Mesodermal cell (in vitro differentiated cells): ENCODE data around the gene ST6GALNAC3.

Source experiments
- H3K27ac ChIP-seq: 2 replicates; pipeline ENCODE4 v1.7.0; 2013; ENCODE audit warnings: mild to moderate bottlenecking, low read depth, low read length, moderate library complexity; ENCODE audit not compliant: severe bottlenecking
- H3K36me3 ChIP-seq: 2 replicates; pipeline ENCODE4 v1.7.1; 2013; ENCODE audit warnings: mild to moderate bottlenecking, low read length, moderate library complexity; ENCODE audit not compliant: control insufficient read depth, insufficient read depth
- H3K4me1 ChIP-seq: one replicate; pipeline ENCODE4 v1.7.1; 2013; ENCODE audit warnings: mild to moderate bottlenecking, low read length; ENCODE audit not compliant: insufficient read depth, control insufficient read depth, poor library complexity, severe bottlenecking
- H3K4me3 ChIP-seq: 2 replicates; pipeline ENCODE4 v1.7.0; 2013; ENCODE audit warnings: low read length, control low read depth, mild to moderate bottlenecking; ENCODE audit not compliant: insufficient read depth, poor library complexity, severe bottlenecking; ENCODE audit errors: extremely low read depth
- H3K9me3 ChIP-seq: 2 replicates; pipeline ENCODE4 v1.7.1; 2013; ENCODE audit warnings: mild to moderate bottlenecking, low read length, moderate library complexity; ENCODE audit not compliant: control insufficient read depth
- WGBS, 2 experiments: methylation state at CpG; one replicate each; pipeline ENCODE4 v1.1.5; 2013; ENCODE audit warnings: missing lambda C conversion rate in 2 of 2; ENCODE audit not compliant: insufficient coverage in 2 of 2; 5-methylcytosine and 5-hydroxymethylcytosine counted together

The ST6GALNAC3 gene

DNA sequence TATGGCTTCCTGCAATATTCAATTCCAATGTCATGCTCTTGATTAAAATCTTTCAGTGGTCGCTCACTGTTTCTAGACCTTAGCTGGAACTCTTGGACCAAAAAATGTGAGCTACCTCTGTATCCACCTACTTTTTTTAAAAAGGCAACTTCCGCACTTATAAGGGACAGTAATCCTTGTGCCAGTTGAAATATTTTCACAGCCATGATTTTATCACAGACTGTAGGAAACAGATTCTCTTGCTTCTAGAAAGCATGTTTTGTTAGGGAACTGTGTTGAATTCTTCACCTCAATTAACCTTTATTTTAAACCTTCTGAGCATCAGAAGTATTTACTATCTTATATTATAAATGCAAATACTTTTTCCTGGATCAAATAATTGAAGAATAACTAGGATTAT is 496.7 kb downstream of the ST6GALNAC3 start:
- Histone ChIP-seq H3K4me3 (no peak overlapping the region), H3K9me3 (no peaks in the 10 kb centered on the region), H3K4me1 (no peaks in the 10 kb centered on the region), H3K27ac (no peak overlapping the region), H3K36me3 (no peaks in the 10 kb centered on the region)
- WGBS, 2 experiments, result 75 to 83% methylated on average over 1 of the region's 2 CpGs

- Histone ChIP-seq H3K9me3 (no peaks in the 10 kb centered on the region), H3K4me1 (no peaks in the 10 kb centered on the region), H3K27ac (no peak overlapping the region), H3K36me3 (no peaks in the 10 kb centered on the region), H3K4me3 (no peak overlapping the region)
Measured at GRCh38 chr1:76572229-76572628, 497.7 kb downstream of the ST6GALNAC3 start.

- WGBS, 2 experiments, result 85 to 100% methylated on average over 1 to 2 of the region's 3 CpGs
- Histone ChIP-seq H3K36me3 (no peaks in the 10 kb centered on the region), H3K4me1 (no peaks in the 10 kb centered on the region), H3K27ac (no peak overlapping the region), H3K9me3 (no peaks in the 10 kb centered on the region), H3K4me3 (no peak overlapping the region)
Measured at GRCh38 chr1:76576876-76577524, 502.5 kb downstream of the ST6GALNAC3 start.

- Histone ChIP-seq H3K36me3 (no peaks in the 10 kb centered on the region), H3K27ac (no peak overlapping the region), H3K4me3 (no peak overlapping the region), H3K9me3 (no peaks in the 10 kb centered on the region), H3K4me1 (no peaks in the 10 kb centered on the region)
- no CpG with 5 or more reads among the region's 3 CpGs for WGBS, 2 experiments
Measured at GRCh38 chr1:76577525-76578185, 503.1 kb downstream of the ST6GALNAC3 start.

- Histone ChIP-seq H3K4me1 (no peaks in the 10 kb centered on the region), H3K36me3 (no peaks in the 10 kb centered on the region)
- WGBS, 2 experiments, result no CpG with 5 or more reads among the region's 2 CpGs
Measured at GRCh38 chr1:76580206-76580605, 505.7 kb downstream of the ST6GALNAC3 start.

DNA sequence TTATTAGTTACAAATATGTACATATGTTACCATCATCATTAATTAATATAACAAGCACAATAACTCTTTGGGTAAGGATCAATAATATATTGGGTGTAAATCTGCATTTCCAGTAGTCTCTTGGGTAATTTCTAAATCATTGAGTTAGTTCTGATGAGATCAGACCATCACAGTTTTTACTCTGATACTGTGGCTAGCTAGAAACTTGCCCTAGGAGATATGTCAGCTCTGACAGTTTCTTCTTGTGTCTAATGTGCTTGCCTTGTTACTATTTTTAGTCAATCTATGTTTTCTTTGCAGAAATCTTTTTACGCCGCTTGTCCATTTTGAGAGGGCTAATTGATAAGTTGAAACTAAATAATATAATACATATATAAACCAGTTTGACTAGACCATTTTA is 507.2 kb downstream of the ST6GALNAC3 start:
- no peaks in the 10 kb centered on the region for H3K36me3 ChIP-seq
- WGBS, 2 experiments, result no CpG with 5 or more reads among the region's 2 CpGs

More at GRCh38 chr1:76580206-76580605, 505.7 kb downstream of the ST6GALNAC3 start:
- Histone ChIP-seq H3K4me3 (no peak overlapping the region), H3K9me3 (no peaks in the 10 kb centered on the region), H3K27ac (no peak overlapping the region)

DNA sequence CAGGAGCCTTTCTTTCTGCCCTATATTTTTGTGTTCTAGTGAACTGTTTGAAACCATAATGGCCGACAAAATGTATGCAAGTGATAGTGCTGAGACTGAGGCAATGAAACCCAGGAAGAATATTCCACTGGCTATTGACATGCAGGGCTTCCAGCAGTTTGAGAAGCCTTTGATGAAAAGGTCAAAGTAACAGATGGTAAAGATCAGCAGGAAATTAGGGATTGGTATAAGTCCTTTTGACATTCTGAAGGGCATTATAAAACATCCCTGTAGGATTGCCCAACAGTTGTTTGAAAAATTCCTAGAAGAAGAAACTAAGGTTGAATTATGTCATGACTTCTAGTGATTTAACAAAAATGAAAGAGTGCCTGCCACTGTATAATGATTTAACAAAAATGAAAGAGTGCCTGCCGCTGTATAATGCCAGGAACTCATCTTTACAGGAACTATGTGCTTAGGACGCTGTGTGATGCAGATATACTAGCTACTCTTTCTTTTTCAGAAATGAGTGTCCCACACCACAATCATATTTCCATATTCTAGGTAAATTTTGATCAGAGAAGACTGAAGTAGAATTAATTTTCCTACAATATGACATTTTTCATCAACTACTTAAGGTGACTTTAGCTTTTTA is 508.8 kb downstream of the ST6GALNAC3 start:
- Histone ChIP-seq H3K27ac (peak overlapping the region; percentile 30), H3K4me1 (no peaks in the 10 kb centered on the region), H3K4me3 (no peak overlapping the region), H3K9me3 (no peaks in the 10 kb centered on the region), H3K36me3 (no peaks in the 10 kb centered on the region)
- WGBS, 2 experiments, result 57 to 69% methylated on average over 2 of the region's 3 CpGs

More for the DNA sequence above, 507.2 kb downstream of the ST6GALNAC3 start:
- Histone ChIP-seq H3K4me1 (no peaks in the 10 kb centered on the region), H3K9me3 (no peaks in the 10 kb centered on the region), H3K4me3 (no peak overlapping the region), H3K27ac (no peak overlapping the region)

GRCh38 chr1:76583875-76584477 is 509.4 kb downstream of the ST6GALNAC3 start:
- no peaks in the 10 kb centered on the region for H3K36me3 ChIP-seq
- H3K9me3 ChIP-seq, result no peaks in the 10 kb centered on the region
- WGBS, 2 experiments, result 100% methylated on average over 1 of the region's 1 CpG
- H3K4me1 ChIP-seq, result no peaks in the 10 kb centered on the region
- H3K4me3 ChIP-seq, result no peak overlapping the region
- no peak overlapping the region for H3K27ac ChIP-seq

GRCh38 chr1:76585980-76586674 is 511.6 kb downstream of the ST6GALNAC3 start:
- H3K36me3 ChIP-seq, result no peaks in the 10 kb centered on the region
- no peaks in the 10 kb centered on the region for H3K9me3 ChIP-seq
- H3K4me3 ChIP-seq, result no peak overlapping the region
- 71 to 100% methylated on average over 2 of the region's 4 CpGs for WGBS, 2 experiments
- no peak overlapping the region for H3K27ac ChIP-seq
- H3K4me1 ChIP-seq, result no peaks in the 10 kb centered on the region

DNA sequence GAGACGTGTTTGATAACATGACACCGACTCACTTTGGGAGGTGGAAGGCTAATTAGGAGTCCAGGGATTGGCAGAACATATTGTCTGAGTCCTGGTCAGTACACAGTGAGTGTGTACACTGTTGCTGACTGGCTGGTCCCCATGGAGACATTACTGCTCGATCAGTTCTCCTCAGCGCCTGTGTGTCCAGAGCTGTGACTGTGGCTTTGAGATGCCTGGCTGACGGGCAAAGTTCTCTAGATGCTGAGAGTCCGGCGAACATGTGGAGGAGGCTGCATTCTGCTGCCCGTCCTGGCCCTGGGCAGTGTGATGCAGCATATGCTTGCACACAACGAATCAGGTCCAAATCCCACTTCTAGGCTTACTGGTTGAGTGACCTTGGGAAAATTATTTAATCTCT is 512.7 kb downstream of the ST6GALNAC3 start:
- WGBS, 2 experiments, result 93 to 97% methylated on average over 9 of the region's 9 CpGs
- H3K9me3 ChIP-seq, result no peaks in the 10 kb centered on the region
- no peaks in the 10 kb centered on the region for H3K36me3 ChIP-seq
- no peaks in the 10 kb centered on the region for H3K4me1 ChIP-seq
- no peak overlapping the region for H3K27ac ChIP-seq
- H3K4me3 ChIP-seq, result no peak overlapping the region
